H1 (cell line): Measurements from ENCODE around the gene IRF7. TPM values are rescaled to one million over a fixed set of nuclear protein-coding genes. Genes with fewer than 3 reads are reported as not detected.

Experiments used
- CTCF ChIA-PET: fragments of 300-600 bp; sonication (Branson Sonifier 250); formaldehyde crosslinking; loops from one replicate; lab custom pipeline; 2021; ENCODE audit not compliant: partially characterized antibody; lab: Charles Lee
- POLR2A ChIA-PET: fragments of 300-600 bp; sonication (Branson Sonifier 250); formaldehyde crosslinking; loops from one replicate; lab custom pipeline; 2021; ENCODE audit warnings: inconsistent platforms; ENCODE audit not compliant: partially characterized antibody; lab: Charles Lee
- DNase-seq, 2 experiments: peaks; one replicate each; pipeline versions ENCODE4 v3.0.0 to v3.0.0-alpha.2; 2010 to 2022; ENCODE audit warnings: low spot score in 2 of 2, low read depth in 1 of 2, mixed read lengths in 1 of 2
- FAIRE-seq: peaks from 2 replicates; lab custom pipeline; 2011; peaks lifted over from hg19 to GRCh38; lab: Jason Lieb, UNC
- H2AFZ ChIP-seq: 2 replicates; pipeline ENCODE4 v1.8.1; 2012; ENCODE audit warnings: low read length, inconsistent platforms
- H2AK5ac ChIP-seq: 2 replicates; pipeline ENCODE4 v1.6.1; 2013; ENCODE audit warnings: low read depth, low read length
- H2BK120ac ChIP-seq: replicated peaks from 2 replicates; pipeline ENCODE3; 2013; ENCODE audit warnings: low read depth, low read length, inconsistent platforms
- H2BK12ac ChIP-seq: 2 replicates; pipeline ENCODE4 v1.6.1; 2013; ENCODE audit warnings: low read depth, low read length
- H2BK15ac ChIP-seq: 2 replicates; pipeline ENCODE4 v1.6.1; 2013; ENCODE audit warnings: low read length
- H2BK20ac ChIP-seq: 2 replicates; pipeline ENCODE4 v1.6.1; 2013; ENCODE audit warnings: low read length
- H2BK5ac ChIP-seq: 2 replicates; pipeline ENCODE4 v1.6.1; 2013; ENCODE audit warnings: low read depth, low read length
- H3K14ac ChIP-seq: 2 replicates; pipeline ENCODE4 v1.6.1; 2013; ENCODE audit warnings: inconsistent platforms; ENCODE audit not compliant: insufficient read length
- H3K18ac ChIP-seq: 2 replicates; pipeline ENCODE4 v1.6.1; 2013; ENCODE audit warnings: low read length; ENCODE audit errors: extremely low read depth
- H3K23ac ChIP-seq: 2 replicates; pipeline ENCODE4 v1.6.1; 2013; ENCODE audit warnings: inconsistent platforms; ENCODE audit not compliant: insufficient read length
- H3K23me2 ChIP-seq: 2 replicates; pipeline ENCODE4 v1.6.1; 2013; ENCODE audit warnings: low read depth, low read length
- H3K27ac ChIP-seq: 2 replicates; pipeline ENCODE4 v1.6.1; 2011; ENCODE audit warnings: low read depth, low read length, inconsistent platforms
- H3K27me3 ChIP-seq, 4 experiments: replicated peaks in 1 of 4; 1 replicate in 1 of 4; 2 replicates in 3 of 4; pipeline versions ENCODE4 v1.6.1 to v1.8.1; 2011 to 2013; ENCODE audit warnings: low read length in 3 of 4, mild to moderate bottlenecking in 3 of 4, inconsistent platforms in 2 of 4, mixed read lengths in 2 of 4, moderate library complexity in 1 of 4; ENCODE audit not compliant: control insufficient read depth in 3 of 4, insufficient read depth in 3 of 4; ENCODE audit errors: extremely low read depth in 1 of 4
- H3K36me3 ChIP-seq, 4 experiments: 2 replicates each; pipeline versions ENCODE4 v1.6.1 to v1.8.1; 2011 to 2013; ENCODE audit warnings: mild to moderate bottlenecking in 4 of 4, low read length in 3 of 4, moderate library complexity in 2 of 4, control low read depth in 1 of 4, inconsistent platforms in 1 of 4; ENCODE audit not compliant: insufficient read depth in 4 of 4, control insufficient read depth in 2 of 4
- H3K4ac ChIP-seq: replicated peaks from 2 replicates; pipeline ENCODE3; 2013; ENCODE audit warnings: low read length, low read depth, mixed read lengths, inconsistent platforms; ENCODE audit not compliant: insufficient read length
- H3K4me1 ChIP-seq, 4 experiments: replicated peaks in 1 of 4; 1 replicate in 1 of 4; 2 replicates in 3 of 4; pipeline versions ENCODE4 v1.6.1 to v1.8.1; 2011 to 2013; ENCODE audit warnings: low read length in 3 of 4, inconsistent platforms in 2 of 4, mixed read lengths in 1 of 4; ENCODE audit not compliant: insufficient read depth in 4 of 4, control insufficient read depth in 3 of 4
- H3K4me2 ChIP-seq, 2 experiments: 2 replicates each; pipeline versions ENCODE4 v1.6.1 to v1.8.1; 2011 to 2013; ENCODE audit warnings: low read depth in 2 of 2, low read length in 2 of 2, control low read depth in 1 of 2, inconsistent platforms in 1 of 2, mild to moderate bottlenecking in 1 of 2; ENCODE audit not compliant: insufficient read depth in 1 of 2
- H3K4me3 ChIP-seq, 4 experiments: fragments of 200-600, 300-600 bp in 1 of 4; sonication (generic), shearing (Covaris generic), sonication (Bioruptor Twin) in 1 of 4; 2 replicates each; pipeline versions ENCODE4 v1.5.1 to v1.8.1; 2011 to 2016; ENCODE audit warnings: low read length in 4 of 4, low read depth in 3 of 4, control low read depth in 2 of 4, inconsistent platforms in 2 of 4, mild to moderate bottlenecking in 2 of 4, mixed read lengths in 1 of 4, moderate library complexity in 1 of 4; ENCODE audit not compliant: insufficient read depth in 2 of 4; ENCODE audit errors: extremely low read depth in 1 of 4
- H3K56ac ChIP-seq: replicated peaks from 2 replicates; pipeline ENCODE3; 2013; ENCODE audit warnings: low read depth, mild to moderate bottlenecking, mixed read lengths, low read length, inconsistent platforms; ENCODE audit not compliant: insufficient read length
- H3K79me1 ChIP-seq: 2 replicates; pipeline ENCODE4 v1.6.1; 2013; ENCODE audit warnings: low read depth, low read length, control low read depth
- H3K79me2 ChIP-seq, 2 experiments: 2 replicates each; pipeline versions ENCODE4 v1.6.1 to v1.8.1; 2012 to 2013; ENCODE audit warnings: low read length in 2 of 2, mild to moderate bottlenecking in 2 of 2, inconsistent platforms in 1 of 2; ENCODE audit not compliant: insufficient read depth in 2 of 2, control insufficient read depth in 1 of 2
- H3K9ac ChIP-seq, 4 experiments: replicated peaks in 1 of 4; 1 replicate in 1 of 4; 2 replicates in 3 of 4; pipeline versions ENCODE4 v1.6.1 to v1.8.1; 2011 to 2013; ENCODE audit warnings: low read depth in 3 of 4, low read length in 3 of 4, control low read depth in 2 of 4, mild to moderate bottlenecking in 2 of 4, moderate library complexity in 2 of 4, inconsistent platforms in 1 of 4; ENCODE audit errors: extremely low read depth in 1 of 4
- H3K9me3 ChIP-seq, 2 experiments: 2 replicates each; pipeline versions ENCODE4 v1.6.1 to v1.8.1; 2012 to 2013; ENCODE audit warnings: mild to moderate bottlenecking in 2 of 2, moderate library complexity in 2 of 2, control low read depth in 1 of 2, inconsistent platforms in 1 of 2, low read depth in 1 of 2, low read length in 1 of 2, mixed read lengths in 1 of 2; ENCODE audit not compliant: insufficient read depth in 2 of 2
- H4K20me1 ChIP-seq, 2 experiments: replicated peaks in 1 of 2; 2 replicates each; pipeline versions ENCODE3 to v1.8.1; 2011 to 2013; ENCODE audit warnings: inconsistent platforms in 2 of 2, low read length in 2 of 2, mild to moderate bottlenecking in 1 of 2; ENCODE audit not compliant: insufficient read depth in 2 of 2, control insufficient read depth in 1 of 2
- H4K5ac ChIP-seq: 2 replicates; pipeline ENCODE4 v1.6.1; 2013; ENCODE audit warnings: low read length, low read depth, mixed read lengths, inconsistent platforms; ENCODE audit not compliant: insufficient read length
- H4K8ac ChIP-seq: 2 replicates; pipeline ENCODE4 v1.8.0; 2013; ENCODE audit warnings: mild to moderate bottlenecking, moderate library complexity, low read length, inconsistent platforms; ENCODE audit not compliant: insufficient read depth; ENCODE audit errors: extremely low read depth
- H4K91ac ChIP-seq: replicated peaks from 2 replicates; pipeline ENCODE3; 2013; ENCODE audit warnings: low read length, mixed read lengths, inconsistent platforms; ENCODE audit not compliant: insufficient read length
- ASH2L ChIP-seq: fragments of 200-600, 300-600 bp; sonication (generic); IDR thresholded peaks from one replicate; pipeline ENCODE4 v1.7.1; 2017; ENCODE audit warnings: low read length
- BRCA1 ChIP-seq: IDR thresholded peaks from 2 replicates; pipeline ENCODE4 v1.6.1; 2012; ENCODE audit warnings: low read depth, low read length, improper control_type of control experiment
- KDM5A ChIP-seq: fragments of 200-600 bp; IDR thresholded peaks from 2 replicates; pipeline ENCODE4 v1.7.1; 2012; ENCODE audit warnings: mild to moderate bottlenecking, low read length, inconsistent platforms, mixed read lengths
- WGBS, 2 experiments: shearing (Covaris generic) in 1 of 2; methylation state at CpG; one replicate each; pipeline versions ENCODE4 v1.1.6 to v1.1.7; 2013 to 2015; ENCODE audit warnings: low lambda C conversion rate in 2 of 2, mixed read lengths in 2 of 2, inconsistent platforms in 1 of 2, low coverage in 1 of 2, missing lambda C conversion rate in 1 of 2; ENCODE audit not compliant: insufficient replicate concordance in 2 of 2, insufficient coverage in 1 of 2, insufficient read length in 1 of 2; ENCODE audit errors: extremely low coverage in 1 of 2, missing lambda C conversion rate in 1 of 2; 5-methylcytosine and 5-hydroxymethylcytosine counted together
- polyA plus RNA-seq, 7 experiments: library from polyadenylated mRNA; depleted of rRNA in 3 of 7; stranded (reverse) in 5 of 7; unstranded in 2 of 7; fragments of >200 nt in 5 of 7; fragments of 200-250 nt in 2 of 7; gene quantifications; 1 replicate in 5 of 7; 2 replicates in 1 of 7; 4 replicates in 1 of 7; pipeline versions ENCODE4 v1.2.1 to v1.2.3, GENCODE V29; 2011 to 2013; ENCODE audit warnings: missing spikeins in 2 of 7, mixed read lengths in 2 of 7
- total RNA-seq: library from RNA; stranded (reverse); fragmentation: NEBNext Ultra II Directional; extraction: Animal tissue kit (Norgen Biotek cat#: 25700); gene quantifications from 2 replicates; pipeline ENCODE4 v1.2.1, GENCODE V29; 2021

IRF7 gene
- total and polyA plus RNA-seq, 2 of the 8 experiments (the other 6 are each of a cell fraction or from before 2014, with no cell fraction given): 9.1 to 9.6 TPM

DNA sequence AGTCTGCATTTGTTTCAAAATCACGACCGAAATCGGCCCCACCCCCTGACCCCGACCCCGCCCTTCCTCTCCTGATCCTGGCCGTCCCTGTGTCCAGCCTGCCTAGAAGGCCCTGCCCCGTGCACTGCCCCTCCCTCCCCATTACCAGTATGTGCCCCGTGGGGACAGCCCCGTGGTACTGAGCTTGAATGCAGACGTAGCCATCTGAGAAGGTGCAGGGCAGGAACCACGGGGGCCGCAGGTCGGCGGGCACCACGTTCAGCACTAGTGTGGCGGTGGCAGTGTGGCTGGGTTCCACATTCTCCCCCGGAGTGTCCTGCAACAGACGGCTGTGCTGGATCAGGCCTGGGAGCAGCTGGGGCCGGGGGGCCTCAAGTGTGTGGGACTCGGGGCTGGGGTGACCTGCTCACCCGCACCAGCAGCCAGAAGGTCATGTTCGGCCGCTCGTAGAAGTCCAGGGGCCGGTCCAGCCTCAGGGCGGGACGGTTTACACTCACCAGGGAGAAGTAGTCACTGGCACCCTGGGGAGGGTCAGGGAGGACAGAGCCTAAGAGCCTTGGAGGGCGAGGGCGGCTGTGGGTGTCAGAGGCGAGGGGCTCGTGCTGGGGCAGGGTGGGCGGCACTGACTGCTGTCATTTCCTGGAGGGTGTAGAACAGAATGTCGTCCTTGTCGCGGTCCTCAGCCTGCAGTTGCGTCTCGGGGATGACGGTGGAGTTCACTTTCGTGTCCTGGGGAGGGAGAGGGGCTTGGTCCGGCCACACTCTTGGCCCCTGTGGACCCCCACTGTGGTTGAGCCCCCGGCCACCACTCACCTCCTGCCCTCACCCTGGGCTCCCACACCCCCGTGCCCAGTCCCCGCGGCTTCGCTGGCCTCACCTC is 5.4 kb upstream of the IRF7 start:
- Histone ChIP-seq H3K79me2 (no peaks in the 10 kb centered on the region), H3K4ac (no peak overlapping the region), H2AFZ (no peak overlapping the region), H2AK5ac (no peak overlapping the region), H3K9ac (no peak overlapping the region), H3K14ac (no peak overlapping the region), H4K20me1 (peaks cover 0 to 9% of the 10 kb centered on the region in 2 experiments), H2BK120ac (no peak overlapping the region), H3K23me2 (no peaks in the 10 kb centered on the region), H2BK5ac (no peak overlapping the region; the same call in 1 of the 2 replicates), H3K4me3 (no peak overlapping the region), H4K8ac (no peak overlapping the region), H3K27me3 (peaks cover 0 to under 1% (median 0%) of the 10 kb centered on the region in 4 experiments; a peak in 1 of 7 replicates), H3K36me3 (no peaks in the 10 kb centered on the region), H3K9me3 (no peaks in the 10 kb centered on the region), H4K91ac (no peak overlapping the region), H2BK20ac (no peak overlapping the region), H3K27ac (no peak overlapping the region), H2BK12ac (no peak overlapping the region), H3K23ac (no peak overlapping the region), H2BK15ac (no peak overlapping the region), H3K4me2 (no peak overlapping the region)
- POLR2A ChIA-PET: interaction anchor here (0.9 to 2.8 kb wide), 3 partner anchors 17 to 169 kb away, joined by 3 to 10 read pairs (median 3); partner anchors contain the start of gene CEND1
- DNase-seq: peak in 1 of 2 experiments; percentile 45
- WGBS, 2 experiments: 92% methylated on average over 37 of the region's 45 CpGs; no CpG with 5 or more reads in 1 of the 2 experiments
- no peak for FAIRE-seq
- CTCF ChIA-PET: interaction anchor here (1.3 kb wide), 1 partner anchor 10 kb away, joined by 4 read pairs; no protein-coding TSS in a partner anchor
- TF ChIP-seq ASH2L (no peak), BRCA1 (no peak), KDM5A (no peak)
- TF ChIP-seq, all 59 proteins: peak for 0
- no peak overlapping the region for H3K18ac ChIP-seq
- no peak overlapping the region for H3K56ac ChIP-seq
- H4K5ac ChIP-seq: no peak overlapping the region
- no peaks in the 10 kb centered on the region for H3K79me1 ChIP-seq
- H3K4me1 ChIP-seq: peaks cover 0 to 3% (median 1%) of the 10 kb centered on the region in 4 experiments; a peak in 3 of 7 replicates
